ENCODE data around the gene CLIC5.

The CLIC5 gene

DNA sequence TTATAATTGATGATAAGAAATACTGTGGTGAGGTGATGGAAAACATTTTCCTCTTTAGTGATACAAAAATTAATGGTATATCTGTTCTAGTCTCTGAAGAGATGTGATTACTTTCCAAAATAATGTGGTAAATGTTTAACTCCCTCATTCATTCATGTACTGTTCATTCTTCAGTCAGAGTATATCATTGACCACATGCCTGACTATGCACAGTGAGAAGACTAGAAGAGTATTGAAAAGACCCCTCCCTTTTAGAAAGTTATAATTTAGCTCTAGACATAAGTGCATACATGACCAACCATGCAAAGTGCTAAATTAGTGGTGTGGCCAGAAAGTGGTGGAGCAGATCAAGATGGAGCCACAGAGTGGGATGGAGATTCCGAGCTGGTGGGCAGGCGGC, 133.0 kb downstream of the CLIC5 start:
- DNase-seq: no peak

- DNase-seq: no peak
Observed at GRCh38 chr6:45881705-45882467, 133.8 kb downstream of the CLIC5 start.

DNA sequence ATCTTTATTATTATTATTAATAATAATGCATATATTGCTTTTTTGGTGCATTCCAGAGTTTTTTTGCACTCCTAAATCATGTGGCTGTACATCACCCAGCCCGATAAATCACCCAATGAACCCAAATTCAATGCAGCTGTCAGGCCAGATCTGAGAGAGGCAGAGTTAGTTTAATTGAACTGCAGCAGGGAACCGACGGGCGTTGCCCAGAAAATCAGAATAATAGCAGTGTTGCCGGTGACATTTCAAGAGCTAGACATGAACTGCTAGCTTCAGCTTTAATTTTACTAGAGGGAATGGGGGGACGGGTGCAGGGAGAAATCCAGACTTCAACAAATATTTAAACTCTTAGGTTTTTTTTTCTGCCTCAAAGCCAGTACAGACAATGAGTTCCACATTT, 135.0 kb downstream of the CLIC5 start:
- no peak for DNase-seq

DNA sequence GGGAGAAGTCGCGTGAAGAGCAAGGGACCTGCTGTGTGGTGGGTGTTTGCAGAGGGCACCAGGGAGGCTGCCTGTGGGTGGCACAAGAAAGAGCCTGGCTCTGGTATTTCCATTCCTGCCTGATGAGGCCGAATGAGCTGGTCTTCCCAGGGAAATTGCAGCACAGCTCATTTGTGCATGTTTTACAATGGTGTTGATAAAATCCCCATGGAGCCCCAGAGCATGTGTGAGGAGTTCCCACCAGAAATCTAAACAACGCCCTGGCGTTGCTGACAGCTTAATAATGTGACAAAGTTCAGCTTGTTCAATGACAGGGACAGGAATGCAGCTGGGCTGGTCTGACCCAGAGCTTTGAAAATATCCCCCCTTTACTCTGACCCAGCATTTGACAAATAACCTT, 135.5 kb downstream of the CLIC5 start:
- no peak for DNase-seq

- no peak for DNase-seq
Observed at GRCh38 chr6:45877970-45878590, 137.6 kb downstream of the CLIC5 start.

DNA sequence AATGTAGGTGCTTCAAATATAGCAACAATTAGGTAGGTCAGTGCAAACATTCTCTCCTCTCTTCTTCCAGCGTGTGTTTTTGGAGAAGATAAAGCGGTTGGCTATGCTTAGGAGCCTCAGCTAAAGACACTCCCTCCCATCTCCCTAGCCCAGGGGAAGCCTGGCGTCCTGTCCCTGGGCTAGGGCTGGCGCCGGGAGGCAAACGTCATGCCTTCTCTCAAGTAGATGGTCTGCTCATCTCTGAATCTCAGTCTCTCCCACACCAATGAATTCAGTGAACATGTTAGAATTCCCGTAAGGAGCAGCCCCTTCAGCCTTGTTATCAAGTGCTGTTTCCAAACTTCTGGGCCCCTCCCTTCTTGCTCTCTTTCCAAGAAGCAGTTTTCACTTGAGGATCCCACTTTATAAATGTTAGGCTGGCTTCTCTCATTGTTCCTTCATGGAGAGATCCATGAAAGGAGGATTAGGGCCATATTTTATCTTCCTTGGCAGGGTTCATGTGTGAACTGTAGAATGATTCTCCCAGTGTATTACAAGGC, 142.8 kb downstream of the CLIC5 start:
- no peak for DNase-seq

DNA sequence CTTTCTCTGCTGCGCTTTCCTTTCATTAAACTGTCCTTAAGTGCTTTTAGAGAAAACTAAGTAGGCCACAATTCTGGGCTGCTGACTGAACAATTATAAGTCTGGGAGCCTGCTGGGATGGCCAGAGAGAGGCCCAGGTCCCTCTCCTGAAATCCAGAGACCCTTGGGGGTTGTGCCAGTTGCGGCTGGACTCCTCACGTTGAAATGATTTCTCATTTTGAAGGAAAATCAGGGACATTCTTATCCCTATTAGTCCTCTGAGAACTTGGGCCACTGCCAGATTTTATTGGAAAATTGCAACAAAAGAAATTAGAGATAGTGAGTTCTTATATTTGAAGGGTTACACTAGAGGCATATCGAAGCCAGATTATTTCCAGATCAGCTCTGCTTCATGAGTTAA, 145.1 kb downstream of the CLIC5 start:
- no peak for DNase-seq

GRCh38 chr6:45864651-45865050, 151.0 kb downstream of the CLIC5 start:
- DNase-seq: peak; percentile 3

DNA sequence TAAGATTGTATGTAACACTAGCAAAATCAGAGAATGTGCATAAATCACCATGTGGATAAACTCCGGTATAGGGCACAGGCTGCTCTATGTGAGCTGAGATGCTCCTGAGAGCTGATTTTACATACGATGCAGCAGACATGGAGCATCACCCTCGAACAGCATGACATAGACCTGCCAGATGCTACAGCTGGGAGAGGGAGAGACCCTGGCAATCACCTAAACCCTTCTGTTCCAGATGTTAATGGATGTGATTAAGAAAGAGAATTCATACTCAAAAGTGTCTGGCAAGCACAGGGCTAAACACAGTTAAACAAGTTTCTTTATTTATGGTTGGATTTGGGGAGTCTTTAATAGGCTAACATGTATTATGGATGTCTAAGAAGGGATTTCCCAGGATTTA, 157.0 kb downstream of the CLIC5 start:
- no peak for DNase-seq

DNA sequence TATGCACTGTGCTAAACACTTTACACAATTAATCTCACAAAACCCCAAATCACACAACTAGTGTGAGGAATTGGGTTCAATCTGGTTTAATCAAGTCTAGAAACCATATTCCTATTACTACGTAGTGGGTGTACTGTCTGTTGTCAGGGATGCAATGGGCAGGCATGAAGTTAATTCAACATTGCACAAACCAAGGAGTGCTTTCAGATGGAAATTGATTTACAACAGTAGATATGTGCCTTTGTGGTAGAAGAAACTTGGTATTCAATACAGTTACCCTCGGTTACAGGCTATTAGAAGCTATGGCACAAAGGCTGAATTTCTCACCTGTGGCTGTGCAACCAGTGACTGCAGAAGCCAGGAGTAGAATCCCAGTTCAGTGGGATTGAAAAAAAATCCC, 157.8 kb downstream of the CLIC5 start:
- no peak for DNase-seq

GRCh38 chr6:45855642-45856394, 159.8 kb downstream of the CLIC5 start:
- no peak for DNase-seq

- DNase-seq: no peak
Observed at GRCh38 chr6:45854149-45854742, 161.4 kb downstream of the CLIC5 start.

- DNase-seq: no peak
Observed at GRCh38 chr6:45851034-45851400, 164.6 kb downstream of the CLIC5 start.

- no peak for DNase-seq
Observed at GRCh38 chr6:45850378-45851033, 165.2 kb downstream of the CLIC5 start.

- DNase-seq: no peak
Observed at GRCh38 chr6:45845567-45845966, 170.1 kb downstream of the CLIC5 start.

DNA sequence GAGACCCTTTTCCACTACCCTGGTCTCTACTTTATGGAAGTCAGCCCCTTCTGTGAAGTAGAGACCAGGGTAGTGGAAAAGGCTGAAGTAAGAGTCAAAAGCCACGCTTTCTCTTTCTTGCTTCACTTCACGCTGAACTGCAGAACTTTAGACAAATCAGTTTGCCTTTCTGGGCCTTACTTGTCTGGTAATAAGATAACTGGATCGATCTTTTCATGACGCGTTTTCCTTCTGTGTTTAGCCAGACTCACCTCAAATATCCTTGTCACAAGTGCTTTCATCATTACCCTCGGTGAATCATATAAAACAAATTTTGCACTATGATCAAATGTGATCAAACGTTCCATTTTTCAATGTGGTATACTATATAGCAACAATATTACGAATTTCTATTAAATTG, 170.7 kb downstream of the CLIC5 start:
- no peak for DNase-seq

- DNase-seq: no peak
Observed at GRCh38 chr6:45843848-45844521, 171.7 kb downstream of the CLIC5 start.

DNA sequence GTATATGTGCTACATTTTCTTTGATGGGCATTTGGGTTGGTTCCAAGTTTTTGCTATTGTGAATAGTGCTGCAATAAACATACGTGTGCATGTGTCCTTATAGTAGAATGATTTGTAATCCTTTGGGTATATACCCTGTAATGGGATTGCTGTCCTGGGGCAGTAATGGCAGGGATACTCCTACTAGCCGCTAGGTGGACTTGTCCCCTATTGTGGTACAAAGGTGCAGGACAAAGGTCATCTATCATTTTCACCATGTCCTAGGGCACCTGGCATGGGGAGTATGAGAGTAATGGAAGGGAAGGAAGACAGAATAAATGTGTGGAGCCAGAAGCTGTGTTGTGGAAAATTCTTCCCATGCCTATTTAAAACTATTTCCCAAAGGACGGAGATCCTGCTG, 174.6 kb downstream of the CLIC5 start:
- no peak for DNase-seq

- DNase-seq: no peak
Observed at GRCh38 chr6:45838996-45839395, 176.7 kb downstream of the CLIC5 start.

GRCh38 chr6:45838451-45838850, 177.2 kb downstream of the CLIC5 start:
- DNase-seq: no peak

- DNase-seq: no peak
Observed at GRCh38 chr6:45837541-45838200, 178.0 kb downstream of the CLIC5 start.

DNA sequence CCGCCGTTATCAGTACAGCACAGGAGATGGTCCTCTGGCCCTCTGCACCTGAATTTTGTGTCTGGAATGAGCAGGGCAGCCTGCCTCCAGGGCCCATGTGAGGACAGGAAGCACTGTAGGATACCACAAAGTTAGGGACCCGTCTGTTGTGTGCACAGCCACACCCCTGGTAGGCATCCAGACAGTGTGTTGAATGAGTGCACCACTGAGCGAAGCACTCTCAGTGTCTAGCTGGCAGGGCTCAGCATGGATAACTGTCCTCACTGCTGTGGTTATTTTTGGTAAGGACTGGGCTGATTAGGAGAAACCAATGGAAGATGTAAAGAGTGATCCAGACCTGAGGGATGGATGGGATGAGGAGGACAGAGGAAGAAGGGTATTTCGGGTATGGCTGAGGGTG, 178.7 kb downstream of the CLIC5 start:
- no peak for DNase-seq

All from T1000 (cell line).